ENCODE data around the gene KISS1.

KISS1 gene

DNA sequence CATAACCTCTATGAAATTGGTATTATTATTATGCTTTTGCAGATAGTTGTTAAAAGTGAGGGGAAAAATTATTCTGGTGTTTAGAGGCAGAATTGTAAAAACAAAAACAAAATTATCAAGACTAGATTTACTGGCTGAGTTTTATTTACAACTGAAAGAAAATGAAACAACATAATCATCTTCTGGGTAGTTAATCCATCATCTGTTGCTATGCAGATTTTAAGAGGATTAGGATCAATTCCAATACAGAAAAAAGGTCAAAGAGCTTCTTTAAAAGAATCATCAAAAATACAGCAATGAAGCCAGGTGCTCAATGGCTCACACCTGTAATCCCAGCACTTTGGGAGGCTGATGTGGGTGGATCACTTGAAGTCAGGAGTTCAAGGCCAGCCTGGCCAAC lies 9.2 kb upstream of the KISS1 start:
- DNase-seq: no peak
- TF ChIP-seq, protein P1, sequence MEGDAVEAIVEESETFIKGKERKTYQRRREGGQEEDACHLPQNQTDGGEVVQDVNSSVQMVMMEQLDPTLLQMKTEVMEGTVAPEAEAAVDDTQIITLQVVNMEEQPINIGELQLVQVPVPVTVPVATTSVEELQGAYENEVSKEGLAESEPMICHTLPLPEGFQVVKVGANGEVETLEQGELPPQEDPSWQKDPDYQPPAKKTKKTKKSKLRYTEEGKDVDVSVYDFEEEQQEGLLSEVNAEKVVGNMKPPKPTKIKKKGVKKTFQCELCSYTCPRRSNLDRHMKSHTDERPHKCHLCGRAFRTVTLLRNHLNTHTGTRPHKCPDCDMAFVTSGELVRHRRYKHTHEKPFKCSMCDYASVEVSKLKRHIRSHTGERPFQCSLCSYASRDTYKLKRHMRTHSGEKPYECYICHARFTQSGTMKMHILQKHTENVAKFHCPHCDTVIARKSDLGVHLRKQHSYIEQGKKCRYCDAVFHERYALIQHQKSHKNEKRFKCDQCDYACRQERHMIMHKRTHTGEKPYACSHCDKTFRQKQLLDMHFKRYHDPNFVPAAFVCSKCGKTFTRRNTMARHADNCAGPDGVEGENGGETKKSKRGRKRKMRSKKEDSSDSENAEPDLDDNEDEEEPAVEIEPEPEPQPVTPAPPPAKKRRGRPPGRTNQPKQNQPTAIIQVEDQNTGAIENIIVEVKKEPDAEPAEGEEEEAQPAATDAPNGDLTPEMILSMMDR (IDR thresholded peaks at IDR 0.05): no peak
- H3K4me1 Mint-ChIP-seq: no peaks in the 10 kb centered on the region
- no peaks in the 10 kb centered on the region for H3K36me3 Mint-ChIP-seq (ENCODE audit: low read depth)
- no peak overlapping the region for H3K27ac Mint-ChIP-seq
- H3K9me3 Mint-ChIP-seq: no peaks in the 10 kb centered on the region
- H3K27me3 Mint-ChIP-seq (ENCODE audit: low read depth, poor library complexity): peaks cover 83% of the 10 kb centered on the region
- no peak overlapping the region for H3K4me3 Mint-ChIP-seq

GRCh38 chr1:204204944-204205343 lies 8.7 kb upstream of the KISS1 start:
- Mint-ChIP-seq H3K27ac (no peak overlapping the region), H3K36me3 (ENCODE audit: low read depth) (no peaks in the 10 kb centered on the region), H3K4me1 (no peaks in the 10 kb centered on the region), H3K27me3 (ENCODE audit: low read depth, poor library complexity) (peaks cover 83% of the 10 kb centered on the region), H3K9me3 (no peaks in the 10 kb centered on the region), H3K4me3 (no peak overlapping the region)
- TF ChIP-seq, protein P1 (IDR thresholded peaks at IDR 0.05): no peak
- DNase-seq: no peak

- H3K36me3 Mint-ChIP-seq (ENCODE audit: low read depth): no peaks in the 10 kb centered on the region
- no peaks in the 10 kb centered on the region for H3K4me1 Mint-ChIP-seq
- no peaks in the 10 kb centered on the region for H3K9me3 Mint-ChIP-seq
- H3K27ac Mint-ChIP-seq: no peak overlapping the region
- H3K27me3 Mint-ChIP-seq (ENCODE audit: low read depth, poor library complexity): peaks cover 83% of the 10 kb centered on the region
- TF ChIP-seq, protein P1 (IDR thresholded peaks at IDR 0.05): no peak
- no peak overlapping the region for H3K4me3 Mint-ChIP-seq
- no peak for DNase-seq
Observed at GRCh38 chr1:204203206-204203767, 7.0 kb upstream of the KISS1 start.

DNA sequence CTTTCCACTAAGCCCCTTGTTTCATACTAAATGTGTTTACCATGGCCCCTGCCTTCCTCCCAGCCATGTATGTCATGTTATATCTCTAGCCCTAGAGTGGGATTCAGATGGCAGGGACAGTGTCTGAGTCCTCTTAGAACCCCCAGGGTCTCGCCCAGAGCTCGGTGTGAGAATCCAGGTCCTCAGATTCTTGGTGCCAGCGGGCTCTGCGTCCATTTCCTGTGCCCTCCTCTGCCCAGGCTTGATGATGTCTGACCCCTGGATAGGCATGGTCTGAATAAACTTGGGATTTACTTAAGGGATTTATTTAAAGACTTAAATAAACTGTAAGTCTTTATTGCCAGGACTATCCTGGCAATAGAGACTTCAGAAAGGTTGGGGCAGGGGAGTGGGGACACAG lies 6.2 kb upstream of the KISS1 start:
- TF ChIP-seq, protein P1 (IDR thresholded peaks at IDR 0.05): no peak
- no peak overlapping the region for H3K27ac Mint-ChIP-seq
- H3K27me3 Mint-ChIP-seq (ENCODE audit: low read depth, poor library complexity): peaks cover 84% of the 10 kb centered on the region
- H3K9me3 Mint-ChIP-seq: no peaks in the 10 kb centered on the region
- no peak overlapping the region for H3K4me3 Mint-ChIP-seq
- no peaks in the 10 kb centered on the region for H3K4me1 Mint-ChIP-seq
- no peak for DNase-seq
- no peaks in the 10 kb centered on the region for H3K36me3 Mint-ChIP-seq (ENCODE audit: low read depth)

DNA sequence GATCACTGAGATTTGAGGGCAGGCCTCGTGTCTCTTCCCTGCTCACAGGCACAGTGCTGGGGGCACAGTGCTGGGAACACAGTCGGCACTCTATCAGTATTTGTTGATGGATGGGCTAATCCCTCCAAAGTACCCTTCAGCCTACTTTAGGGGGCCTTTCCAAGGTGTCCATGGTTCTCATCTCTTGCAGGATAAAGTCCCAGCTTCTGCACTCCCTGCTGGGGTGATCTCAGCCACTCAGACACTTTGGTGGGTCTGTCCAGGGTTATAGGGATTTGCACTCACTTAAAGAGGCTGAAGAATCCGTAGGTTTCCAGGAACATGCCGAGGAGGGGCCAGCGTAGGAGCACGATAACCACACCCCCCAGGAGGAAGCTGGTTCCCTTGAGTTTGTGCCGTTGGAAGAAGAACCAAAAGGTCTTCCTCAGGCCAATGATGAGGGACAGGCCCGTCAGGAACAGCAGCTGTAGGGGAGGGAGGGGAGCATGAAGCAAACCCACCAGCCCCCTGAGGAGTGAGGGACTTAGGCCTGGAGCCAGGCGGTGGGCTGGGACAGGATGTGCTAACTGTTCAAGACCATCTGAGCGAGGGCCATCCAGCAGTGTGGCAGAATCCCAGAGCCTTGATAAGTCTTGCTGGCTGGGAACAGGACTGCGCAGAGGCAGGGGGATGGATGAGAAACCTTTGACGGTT lies 5.2 kb upstream of the KISS1 start:
- Mint-ChIP-seq H3K9me3 (no peaks in the 10 kb centered on the region), H3K4me3 (no peak overlapping the region), H3K27me3 (ENCODE audit: low read depth, poor library complexity) (peaks cover 84% of the 10 kb centered on the region), H3K4me1 (peaks cover 3% of the 10 kb centered on the region), H3K36me3 (ENCODE audit: low read depth) (no peaks in the 10 kb centered on the region), H3K27ac (peak overlapping the region; percentile 8)
- DNase-seq: no peak
- TF ChIP-seq, protein P1 (IDR thresholded peaks at IDR 0.05): no peak

GRCh38 chr1:204199579-204199978 lies 3.3 kb upstream of the KISS1 start:
- H3K9me3 Mint-ChIP-seq: no peaks in the 10 kb centered on the region
- H3K27me3 Mint-ChIP-seq (ENCODE audit: low read depth, poor library complexity): peaks cover 81% of the 10 kb centered on the region
- TF ChIP-seq, protein P1 (IDR thresholded peaks at IDR 0.05): no peak
- peaks cover 4% of the 10 kb centered on the region for H3K4me1 Mint-ChIP-seq
- no peak for DNase-seq
- no peak overlapping the region for H3K4me3 Mint-ChIP-seq
- H3K36me3 Mint-ChIP-seq (ENCODE audit: low read depth): no peaks in the 10 kb centered on the region
- no peak overlapping the region for H3K27ac Mint-ChIP-seq
